ENCODE results near the gene KAZN.

KAZN gene

GRCh38 chr1:14894811-14895560 is 296.5 kb downstream of the KAZN start:
- Histone ChIP-seq H2AFZ (ENCODE audit: low read length) (no peak overlapping the region), H3K9me3 (replicated peaks; ENCODE audit: insufficient read depth, low read length) (no peaks in the 10 kb centered on the region), H3K27ac (ENCODE audit: low read length) (no peak overlapping the region), H3K36me3 (replicated peaks; ENCODE audit: insufficient read depth, low read length) (no peaks in the 10 kb centered on the region), H3K4me2 (ENCODE audit: low read depth, low read length) (no peak overlapping the region), H3K9me2 (replicated peaks; ENCODE audit: insufficient read depth, low read length) (no peaks in the 10 kb centered on the region), H3K9ac (ENCODE audit: low read length) (no peak overlapping the region), H4K20me1 (ENCODE audit: insufficient read depth, low read length) (no peaks in the 10 kb centered on the region), H3K27me3 (replicated peaks; ENCODE audit: insufficient read depth, low read length) (no peaks in the 10 kb centered on the region), H3K79me2 (ENCODE audit: low read length) (no peaks in the 10 kb centered on the region), H3F3A (ENCODE audit: insufficient read depth, low read length) (no peaks in the 10 kb centered on the region), H3K4me3 (ENCODE audit: low read length) (no peak overlapping the region), H3K4me1 (ENCODE audit: low read length) (no peaks in the 10 kb centered on the region)
- TF ChIP-seq EZH2phosphoT487 (IDR thresholded peaks at IDR 0.05; ENCODE audit: low read length), result no peak
- TF ChIP-seq CTCF (IDR thresholded peaks at IDR 0.05; ENCODE audit: low read length), result no peak
- no peak for TF ChIP-seq EZH2 (optimal IDR thresholded peaks at IDR 0.05; ENCODE audit: low read depth, low read length)
- DNase-seq, result no peak

GRCh38 chr1:14895727-14896126 is 297.2 kb downstream of the KAZN start:
- TF ChIP-seq EZH2phosphoT487 (IDR thresholded peaks at IDR 0.05; ENCODE audit: low read length) (no peak), CTCF (IDR thresholded peaks at IDR 0.05; ENCODE audit: low read length) (no peak), EZH2 (optimal IDR thresholded peaks at IDR 0.05; ENCODE audit: low read depth, low read length) (no peak)
- no peaks in the 10 kb centered on the region for H3K9me2 ChIP-seq (replicated peaks; ENCODE audit: insufficient read depth, low read length)
- H3K79me2 ChIP-seq (ENCODE audit: low read length), result no peaks in the 10 kb centered on the region
- H3K9me3 ChIP-seq (replicated peaks; ENCODE audit: insufficient read depth, low read length), result no peaks in the 10 kb centered on the region
- no peaks in the 10 kb centered on the region for H3K36me3 ChIP-seq (replicated peaks; ENCODE audit: insufficient read depth, low read length)
- H3F3A ChIP-seq (ENCODE audit: insufficient read depth, low read length), result no peaks in the 10 kb centered on the region
- H3K4me3 ChIP-seq (ENCODE audit: low read length), result no peak overlapping the region
- H3K4me1 ChIP-seq (ENCODE audit: low read length), result no peaks in the 10 kb centered on the region
- H3K4me2 ChIP-seq (ENCODE audit: low read depth, low read length), result no peak overlapping the region
- no peak overlapping the region for H3K9ac ChIP-seq (ENCODE audit: low read length)
- no peak for DNase-seq
- H4K20me1 ChIP-seq (ENCODE audit: insufficient read depth, low read length), result no peaks in the 10 kb centered on the region
- H3K27me3 ChIP-seq (replicated peaks; ENCODE audit: insufficient read depth, low read length), result no peaks in the 10 kb centered on the region
- H2AFZ ChIP-seq (ENCODE audit: low read length), result no peak overlapping the region
- no peak overlapping the region for H3K27ac ChIP-seq (ENCODE audit: low read length)

- Histone ChIP-seq H3F3A (ENCODE audit: insufficient read depth, low read length) (no peaks in the 10 kb centered on the region), H3K9me2 (replicated peaks; ENCODE audit: insufficient read depth, low read length) (no peaks in the 10 kb centered on the region), H3K79me2 (ENCODE audit: low read length) (no peaks in the 10 kb centered on the region), H3K4me2 (ENCODE audit: low read depth, low read length) (no peak overlapping the region), H4K20me1 (ENCODE audit: insufficient read depth, low read length) (no peaks in the 10 kb centered on the region), H3K9me3 (replicated peaks; ENCODE audit: insufficient read depth, low read length) (no peaks in the 10 kb centered on the region), H3K4me3 (ENCODE audit: low read length) (no peak overlapping the region), H3K27ac (ENCODE audit: low read length) (no peak overlapping the region), H3K9ac (ENCODE audit: low read length) (no peak overlapping the region), H3K27me3 (replicated peaks; ENCODE audit: insufficient read depth, low read length) (no peaks in the 10 kb centered on the region), H3K4me1 (ENCODE audit: low read length) (no peaks in the 10 kb centered on the region), H3K36me3 (replicated peaks; ENCODE audit: insufficient read depth, low read length) (no peaks in the 10 kb centered on the region), H2AFZ (ENCODE audit: low read length) (no peak overlapping the region)
- DNase-seq, result no peak
- no peak for TF ChIP-seq EZH2phosphoT487 (IDR thresholded peaks at IDR 0.05; ENCODE audit: low read length)
- TF ChIP-seq EZH2 (optimal IDR thresholded peaks at IDR 0.05; ENCODE audit: low read depth, low read length), result no peak
- no peak for TF ChIP-seq CTCF (IDR thresholded peaks at IDR 0.05; ENCODE audit: low read length)
These were observed 298.0 kb downstream of the KAZN start for GRCh38 chr1:14896381-14897079.

Data from MM.1S (cell line).